ENCODE data around the gene ADAMTS19.

DNA sequence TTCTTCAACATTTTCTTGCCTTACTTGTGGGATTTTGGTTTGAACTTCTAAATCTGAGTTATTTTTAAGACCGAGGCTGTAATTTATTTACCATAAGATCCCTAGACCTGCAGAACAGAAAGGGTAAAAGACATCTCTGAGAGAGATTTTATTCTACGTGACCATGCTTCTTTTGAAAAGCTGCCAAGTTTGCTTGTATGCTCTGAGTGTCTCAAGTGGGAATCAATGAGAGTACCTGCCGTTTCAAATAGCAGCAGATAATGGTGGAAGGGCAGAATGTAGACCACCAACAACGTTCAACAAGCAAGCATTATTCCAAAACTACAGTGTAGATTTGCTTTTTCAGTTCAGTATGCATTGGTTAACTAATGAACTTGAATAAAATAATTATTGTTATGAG lies 179.2 kb downstream of the ADAMTS19 start:
- TF ChIP-seq EZH2 (IDR thresholded peaks at IDR 0.05; ENCODE audit: insufficient read depth, poor library complexity, severe bottlenecking) (no peak), EZH2phosphoT487 (IDR thresholded peaks at IDR 0.05; ENCODE audit: insufficient read depth, low read depth) (no peak)
